ENCODE measurements around the gene FMNL2. TPM values are rescaled to one million over a fixed set of nuclear protein-coding genes. Genes with fewer than 3 reads are reported as not detected.

The FMNL2 gene
- total and polyA plus RNA-seq, 2 of the 4 experiments (the other 2 are of a cell fraction): 10.9 to 11.4 TPM

GRCh38 chr2:152594792-152595191, 259.8 kb downstream of the FMNL2 start:
- Histone ChIP-seq H3K36me3 (ENCODE audit: control insufficient read depth, insufficient read depth, low read length) (no peaks in the 10 kb centered on the region), H2BK5ac (ENCODE audit: low read depth, low read length, poor library complexity, severe bottlenecking) (no peak overlapping the region), H3K18ac (ENCODE audit: low read depth, low read length) (no peak overlapping the region), H4K8ac (ENCODE audit: low read depth in 2 of 2, low read length in 2 of 2) (no peak overlapping the region), H3K9me3 (ENCODE audit: control insufficient read depth, insufficient read depth, low read length) (no peaks in the 10 kb centered on the region), H4K5ac (ENCODE audit: low read depth, low read length) (no peak overlapping the region), H4K20me1 (ENCODE audit: insufficient read depth, low read length) (no peaks in the 10 kb centered on the region), H3K27ac (ENCODE audit: insufficient read depth, low read length) (no peak overlapping the region), H3K4me2 (ENCODE audit: low read depth, low read length) (no peak overlapping the region), H3K79me1 (ENCODE audit: low read depth in 1 of 2, low read length in 2 of 2) (no peaks in the 10 kb centered on the region), H2BK20ac (ENCODE audit: low read depth, low read length) (no peak overlapping the region), H2BK15ac (ENCODE audit: low read depth, low read length) (no peak overlapping the region), H3K9ac (ENCODE audit: low read depth, low read length) (no peak overlapping the region), H3K27me3 (ENCODE audit: control insufficient read depth, insufficient read depth, low read length) (no peaks in the 10 kb centered on the region), H3K9me1 (ENCODE audit: insufficient read depth, low read length) (no peaks in the 10 kb centered on the region; the same call in 1 of the 2 replicates), H3K4me1 (ENCODE audit: control insufficient read depth, insufficient read depth, low read length) (no peaks in the 10 kb centered on the region), H3K56ac (ENCODE audit: extremely low read depth, insufficient read depth, low read length) (no peak overlapping the region), H2AFZ (replicated peaks; ENCODE audit: low read length, poor library complexity) (no peak overlapping the region), H3K14ac (replicated peaks; ENCODE audit: low read depth, low read length) (no peak overlapping the region), H3K23ac (ENCODE audit: low read depth, low read length) (no peak overlapping the region), H2BK120ac (ENCODE audit: low read depth, low read length) (no peak overlapping the region), H2AK5ac (ENCODE audit: low read depth, low read length) (no peak overlapping the region), H3K4ac (ENCODE audit: low read depth, low read length) (no peak overlapping the region), H4K91ac (ENCODE audit: insufficient read depth, low read depth, low read length) (no peak overlapping the region), H2AK9ac (replicated peaks; ENCODE audit: low read depth, low read length, poor library complexity) (no peak overlapping the region), H3K4me3 (ENCODE audit: insufficient read depth, low read depth, low read length) (no peak overlapping the region)
- DNase-seq: peak; percentile 40
- BruUV-seq (replicated peaks): no TSS peak
- no CpG with 5 or more reads among the region's 3 CpGs for WGBS, 2 experiments (ENCODE audit: extremely low coverage in 2 of 2, insufficient read length in 1 of 2)
- ATAC-seq (ENCODE audit: low read depth): no peak
- no peak for TF ChIP-seq CEBPB (IDR thresholded peaks at IDR 0.05; ENCODE audit: low read depth, low read length)
- TF ChIP-seq POLR2A (IDR thresholded peaks at IDR 0.05; ENCODE audit: low read depth, low read length): no peak
- TF ChIP-seq RCOR1 (IDR thresholded peaks at IDR 0.05; ENCODE audit: insufficient replicate concordance, low read length): no peak
- no peak for TF ChIP-seq MAZ (IDR thresholded peaks at IDR 0.05; ENCODE audit: borderline replicate concordance, low read depth, low read length)
- TF ChIP-seq CHD1 (IDR thresholded peaks at IDR 0.05; ENCODE audit: low read depth, low read length): no peak
- TF ChIP-seq BHLHE40 (IDR thresholded peaks at IDR 0.05; ENCODE audit: low read depth, low read length): no peak
- TF ChIP-seq USF2 (IDR thresholded peaks at IDR 0.05; ENCODE audit: low read depth, low read length): no peak
- TF ChIP-seq MXI1 (IDR thresholded peaks at IDR 0.05; ENCODE audit: borderline replicate concordance, low read depth, low read length): no peak
- TF ChIP-seq MAFK (IDR thresholded peaks at IDR 0.05; ENCODE audit: low read depth, low read length): no peak
- no peak for TF ChIP-seq ELK1 (IDR thresholded peaks at IDR 0.05; ENCODE audit: borderline replicate concordance, low read depth, low read length)
- ChIA-PET POLR2A (ENCODE audit: unreplicated experiment) (no interaction called here), CTCF (no interaction called here)
- intact Hi-C loops (cut with micrococcal nuclease) (no loop called here), dilution Hi-C loops (cut with HindIII; ENCODE audit: low sequenced_read_pairs, unreplicated experiment) (no loop called here), in situ Hi-C loops (cut with MboI; ENCODE audit: low sequenced_read_pairs) (no loop called here)

Data from IMR-90 (cell line).